ENCODE data around the gene PTCD1. TPM values are rescaled to one million over a fixed set of nuclear protein-coding genes. Genes with fewer than 3 reads are reported as not detected.
"Not testable (repeated sequence)": the region's sequence is repeated elsewhere in the genome, so short reads cannot be mapped to it uniquely, and the experiment has no call there.

PTCD1 gene
- total RNA-seq, 1 experiment from 2014 or later: 15.0 TPM

DNA sequence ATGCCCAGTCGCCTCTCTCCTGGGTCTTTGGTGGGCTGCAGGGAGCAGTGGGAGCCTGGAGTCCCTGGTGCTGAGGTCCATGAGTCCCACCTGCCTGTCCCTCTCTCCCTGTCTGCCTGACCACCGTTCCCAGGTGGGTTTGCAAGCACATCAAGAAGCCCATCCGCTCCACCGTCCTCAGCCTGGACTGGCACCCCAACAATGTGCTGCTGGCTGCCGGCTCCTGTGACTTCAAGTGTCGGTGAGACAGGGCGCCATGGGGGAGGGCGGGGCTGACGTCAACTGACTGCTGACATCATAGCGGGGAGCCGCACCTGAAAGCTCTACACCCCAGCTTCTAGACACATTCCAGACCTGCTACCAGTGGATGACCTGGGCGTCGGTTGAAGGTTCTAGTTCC is 48.8 kb downstream of the PTCD1 start:
- no peak for DNase-seq (ENCODE audit: low read depth)

DNA sequence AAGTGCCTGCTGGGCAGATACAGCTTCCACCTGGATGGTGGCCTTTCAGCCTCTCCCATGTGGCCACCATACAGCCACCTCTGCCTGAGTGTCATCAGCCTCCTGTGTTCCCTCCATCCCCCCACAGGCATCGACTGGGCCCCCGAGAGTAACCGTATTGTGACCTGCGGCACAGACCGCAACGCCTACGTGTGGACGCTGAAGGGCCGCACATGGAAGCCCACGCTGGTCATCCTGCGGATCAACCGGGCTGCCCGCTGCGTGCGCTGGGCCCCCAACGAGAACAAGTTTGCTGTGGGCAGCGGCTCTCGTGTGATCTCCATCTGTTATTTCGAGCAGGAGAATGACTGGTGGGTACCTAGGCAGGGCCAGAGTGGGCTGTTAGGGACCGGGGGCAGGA is 50.7 kb downstream of the PTCD1 start:
- DNase-seq (ENCODE audit: low read depth): no peak

DNA sequence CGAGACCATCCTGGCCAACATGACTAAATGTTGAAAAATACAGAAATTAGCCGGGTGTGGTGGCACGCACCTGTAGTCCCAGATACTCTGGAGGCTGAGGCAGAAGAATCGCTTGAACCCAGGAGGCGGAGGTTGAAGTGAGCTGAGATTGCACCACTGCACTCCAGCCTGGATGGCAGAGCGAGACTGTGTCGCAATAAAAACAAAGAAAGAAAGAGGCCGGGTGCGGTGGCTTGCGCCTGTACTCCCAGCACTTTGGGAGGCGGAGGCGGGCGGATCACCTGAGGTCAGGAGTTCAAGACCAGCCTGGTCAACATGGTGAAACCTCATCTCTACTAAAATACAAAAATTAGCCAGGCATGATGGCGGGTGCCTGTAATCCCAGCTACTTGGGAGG is 51.4 kb downstream of the PTCD1 start:
- not testable (repeated sequence) for DNase-seq (ENCODE audit: low read depth)

DNA sequence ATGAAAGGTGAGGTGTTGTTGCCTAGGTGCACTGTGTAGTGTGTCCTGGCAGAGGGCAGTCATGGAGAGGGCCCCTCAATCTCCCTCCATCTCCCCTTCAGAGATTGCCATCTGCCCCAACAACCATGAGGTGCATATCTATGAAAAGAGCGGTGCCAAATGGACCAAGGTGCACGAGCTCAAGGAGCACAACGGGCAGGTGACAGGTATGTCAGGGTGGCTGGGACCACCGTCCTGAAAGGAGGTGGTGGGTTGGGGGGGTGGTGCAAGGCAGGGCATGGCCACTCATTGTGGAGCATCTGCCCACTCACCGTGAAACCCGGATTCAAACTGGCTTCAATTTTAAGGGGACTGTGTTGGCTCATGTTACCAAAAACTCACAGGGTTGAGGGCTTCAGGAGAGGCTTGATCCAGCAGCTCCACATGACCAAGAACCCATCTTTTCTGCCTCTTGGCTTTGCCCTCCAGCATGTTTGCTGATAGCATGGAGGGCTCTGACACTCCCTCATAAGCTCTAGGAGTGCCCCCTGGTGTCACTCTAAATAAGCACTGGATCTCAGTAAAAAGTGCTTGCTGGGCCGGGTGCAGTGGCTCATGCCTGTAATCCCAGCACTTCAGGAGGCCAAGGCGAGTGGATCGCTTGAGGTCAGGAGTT is 51.9 kb downstream of the PTCD1 start:
- DNase-seq (ENCODE audit: low read depth): peak; percentile 52

DNA sequence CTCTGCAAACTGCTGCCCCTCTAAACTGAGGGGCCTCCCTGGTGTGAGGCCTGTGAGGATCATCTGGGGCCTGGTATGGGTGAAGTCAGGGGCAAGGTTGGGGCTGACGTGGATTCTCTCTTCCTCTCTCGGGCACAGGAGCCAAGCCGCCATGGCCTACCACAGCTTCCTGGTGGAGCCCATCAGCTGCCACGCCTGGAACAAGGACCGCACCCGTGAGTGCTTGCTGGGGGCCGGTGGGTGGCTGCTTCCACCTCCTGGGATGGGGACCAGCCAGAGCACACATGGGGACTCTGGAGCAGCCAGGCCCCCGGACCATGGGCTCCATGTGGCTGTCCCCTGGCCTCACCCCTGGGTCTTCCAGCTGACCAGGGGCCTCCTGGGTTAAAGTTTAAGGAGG is 53.0 kb downstream of the PTCD1 start:
- no peak for DNase-seq (ENCODE audit: low read depth)

DNA sequence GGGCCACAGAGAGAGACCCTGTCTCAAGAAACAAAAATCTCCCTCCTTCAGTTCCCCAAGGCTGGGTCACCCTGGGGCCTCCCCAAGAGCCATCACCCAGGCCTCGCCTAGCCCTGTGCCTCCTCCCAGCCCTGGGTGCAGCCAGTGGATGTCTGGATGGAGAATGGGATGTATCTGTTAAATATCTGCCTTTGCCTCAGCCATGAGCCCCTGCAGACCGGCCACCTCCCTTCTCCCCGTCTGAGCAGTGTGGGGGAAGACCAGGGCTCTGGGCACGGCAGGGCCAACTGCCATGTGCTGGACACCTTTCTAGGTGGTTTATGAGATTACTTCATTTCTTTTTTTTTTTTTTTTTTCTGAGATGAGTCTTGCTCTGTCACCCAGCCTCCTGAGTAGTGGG is 54.1 kb downstream of the PTCD1 start:
- DNase-seq (ENCODE audit: low read depth): no peak

DNA sequence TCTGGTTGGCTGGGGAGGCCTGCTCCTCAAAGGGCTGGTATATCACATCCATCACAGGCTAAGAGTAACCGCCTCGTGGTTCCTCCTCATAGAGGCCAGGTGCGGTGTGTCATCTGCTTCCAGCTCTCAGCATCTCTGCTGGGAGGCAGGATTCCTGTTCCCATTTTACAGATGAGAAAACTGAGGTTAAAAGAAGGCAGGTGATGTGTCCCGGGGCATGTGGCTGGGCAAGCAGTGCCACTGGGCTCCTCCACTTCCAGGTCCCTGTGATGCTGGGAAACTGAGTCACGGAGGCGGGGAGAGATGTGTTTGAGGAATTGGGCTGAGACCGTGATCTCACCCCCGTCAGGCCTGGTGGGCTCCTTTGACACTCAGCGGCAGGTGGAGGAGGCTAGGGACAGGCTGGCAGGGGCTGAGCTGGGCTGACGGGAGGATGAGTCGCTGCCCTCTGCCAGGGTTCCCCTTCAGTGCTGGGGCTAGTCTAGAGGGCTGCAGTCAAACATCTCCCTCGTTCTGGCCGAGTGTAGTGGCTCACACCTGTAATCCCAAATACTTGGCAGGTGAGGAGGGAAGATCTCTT is 54.7 kb downstream of the PTCD1 start:
- DNase-seq (ENCODE audit: low read depth): peak; percentile 84

DNA sequence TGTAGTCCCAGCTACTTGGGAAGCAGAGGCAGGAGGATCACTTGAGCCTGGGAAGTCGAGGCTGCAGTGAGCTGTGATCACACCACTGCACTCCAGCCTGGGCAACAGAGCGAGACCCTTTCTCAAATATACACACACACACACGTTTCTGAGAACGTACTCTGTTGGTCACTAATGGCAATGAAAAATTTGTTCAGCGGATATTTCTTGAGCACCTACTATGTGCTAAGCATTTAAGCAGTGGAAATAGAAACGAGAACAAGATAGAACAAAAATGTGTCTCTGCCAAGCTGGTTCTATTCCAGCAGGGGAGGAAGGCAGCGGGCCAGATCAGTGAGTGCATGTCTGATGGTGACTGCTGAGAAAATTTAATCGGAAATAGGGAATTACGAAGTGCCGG is 55.4 kb downstream of the PTCD1 start:
- DNase-seq (ENCODE audit: low read depth): no peak

DNA sequence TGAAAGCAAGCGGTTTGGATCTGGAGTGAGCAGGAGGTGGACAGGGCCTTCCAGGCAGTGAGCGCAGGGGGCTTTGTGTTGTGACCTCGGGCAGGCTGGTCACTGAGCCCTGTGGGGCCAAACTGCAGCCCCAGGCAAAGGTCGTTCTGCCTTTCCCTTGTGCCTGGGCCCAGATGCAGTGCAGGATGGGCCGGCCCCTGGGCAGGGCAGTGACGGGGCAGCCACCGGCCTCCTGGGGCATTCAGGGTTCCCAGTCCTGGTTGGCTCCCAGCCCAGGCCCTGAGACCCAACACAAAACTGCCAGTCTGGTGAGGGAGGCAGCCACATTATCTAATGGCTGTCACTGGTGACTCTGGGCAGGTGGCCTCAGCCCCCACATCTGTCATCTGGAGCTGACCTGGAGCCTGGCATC is 56.9 kb downstream of the PTCD1 start:
- DNase-seq (ENCODE audit: low read depth): no peak

DNA sequence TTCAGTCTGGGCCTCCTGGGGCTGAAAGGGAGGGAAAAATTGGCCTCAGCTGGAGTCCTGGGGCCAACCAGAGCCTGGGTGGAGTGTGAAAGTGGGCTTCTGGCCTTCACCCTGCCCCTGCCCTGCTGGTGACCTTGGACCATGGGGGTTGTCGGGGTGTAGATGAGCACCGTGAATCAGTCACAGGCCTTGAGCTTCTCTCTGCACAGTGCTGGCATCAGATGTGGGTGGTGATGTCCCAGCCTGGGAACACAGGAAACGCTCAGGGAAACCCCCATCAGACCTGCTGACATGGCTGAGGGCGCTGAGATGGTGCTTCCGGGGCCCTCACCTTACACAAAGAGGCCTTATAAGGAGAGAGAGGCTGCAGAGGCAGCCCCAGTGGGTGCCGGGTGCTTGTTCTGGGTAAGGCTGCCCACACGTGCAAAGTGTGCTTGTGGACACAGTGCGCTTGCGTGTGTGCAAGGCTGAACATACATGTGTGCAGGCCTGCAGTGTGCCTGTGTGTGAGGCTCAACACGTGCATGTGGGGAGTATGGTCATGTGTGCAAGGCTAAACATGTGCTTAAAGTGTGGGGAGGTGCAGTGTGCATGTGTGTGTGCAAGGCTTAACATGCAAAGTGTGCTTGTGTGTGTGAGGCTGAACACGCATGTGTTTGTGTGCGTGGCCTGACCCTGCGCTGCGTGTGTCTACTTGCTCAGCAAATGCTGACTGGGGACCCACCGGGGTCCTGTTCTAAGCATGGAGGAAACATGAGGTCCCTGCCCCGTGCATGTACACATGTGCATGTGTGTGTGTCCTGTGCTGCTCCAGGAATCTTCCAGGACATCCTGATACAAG is 57.6 kb downstream of the PTCD1 start:
- DNase-seq (ENCODE audit: low read depth): no peak

DNA sequence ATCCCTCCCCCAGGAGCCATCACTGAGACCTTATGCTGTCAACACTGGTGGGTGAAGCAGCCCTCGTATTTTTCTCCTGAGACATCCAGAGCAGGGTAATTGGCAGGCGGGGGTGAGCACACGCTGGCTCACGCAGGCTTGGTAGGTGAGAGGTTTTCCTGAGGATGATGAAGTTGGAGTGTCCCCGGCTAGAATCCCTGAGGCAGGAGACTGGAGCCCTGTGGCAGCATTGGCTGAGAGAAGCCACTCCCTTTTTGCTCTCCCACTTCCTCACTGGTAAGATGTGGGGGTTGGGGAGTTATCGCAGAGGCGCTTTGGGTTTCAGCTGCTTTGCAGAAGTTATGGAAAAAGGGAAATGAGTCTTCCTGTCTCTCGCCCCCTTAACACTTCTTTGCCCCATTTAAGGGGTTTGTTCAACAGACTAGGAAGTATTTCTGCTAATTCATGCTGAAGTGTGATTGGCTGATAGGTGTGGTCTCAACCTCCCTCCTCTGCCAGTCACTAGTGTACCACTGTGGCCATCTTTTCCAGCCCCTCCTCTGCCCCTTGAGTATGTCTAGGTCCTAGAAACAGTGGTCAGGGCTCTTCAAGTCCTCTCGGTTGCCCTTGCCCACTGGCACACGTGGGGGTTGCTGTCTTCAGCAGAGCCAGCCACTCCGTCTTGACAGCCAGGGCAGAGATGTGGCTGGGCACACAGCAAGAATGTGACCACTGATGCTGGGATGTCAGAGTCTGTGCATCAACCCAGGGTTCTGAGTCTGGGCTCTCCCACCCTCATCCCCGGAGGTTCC is 58.4 kb downstream of the PTCD1 start:
- DNase-seq (ENCODE audit: low read depth): no peak

DNA sequence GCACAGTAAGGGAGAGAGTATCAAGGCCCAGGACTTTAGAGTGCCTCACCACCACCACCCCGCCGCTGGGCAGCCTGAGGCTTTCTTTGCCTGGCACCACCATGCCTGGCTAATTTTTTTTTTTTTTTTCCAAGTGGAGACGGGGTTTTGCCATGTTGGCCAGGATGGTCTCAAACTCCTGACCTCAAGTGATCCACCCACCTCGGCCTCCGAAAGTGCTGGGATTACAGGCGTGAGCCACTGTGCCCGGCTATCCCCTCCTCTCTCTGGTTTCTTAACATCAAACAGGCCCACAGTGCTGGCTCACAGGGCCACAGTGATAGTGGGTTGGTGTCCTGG is 58.9 kb downstream of the PTCD1 start:
- not testable (repeated sequence) for DNase-seq (ENCODE audit: low read depth)

DNA sequence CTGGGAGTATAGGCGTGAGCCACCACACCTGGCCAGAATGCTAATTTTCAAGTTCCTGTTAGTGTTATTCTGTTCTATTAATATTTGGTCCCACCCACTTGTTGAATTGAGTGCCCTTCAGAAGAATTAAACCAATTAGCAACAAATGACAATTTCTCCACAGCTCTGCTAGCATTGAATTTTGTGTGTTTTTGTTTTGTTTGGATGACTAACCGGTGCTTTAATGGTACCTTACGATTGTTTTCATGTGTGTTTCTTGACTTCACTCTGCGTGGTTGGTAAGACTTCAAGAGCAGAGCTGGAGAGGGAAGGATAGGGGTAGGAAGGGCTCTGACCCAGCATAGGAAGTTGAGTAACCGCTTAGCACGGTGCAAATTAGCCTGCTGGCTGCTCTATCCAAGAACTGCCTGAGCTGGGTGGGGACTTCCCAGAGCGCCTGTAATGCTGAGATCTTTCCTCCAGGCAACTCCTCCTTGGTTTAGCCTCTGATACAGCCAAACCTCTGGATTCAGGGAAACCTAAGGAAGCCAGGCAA is 59.5 kb downstream of the PTCD1 start:
- DNase-seq (ENCODE audit: low read depth): peak; percentile 78

DNA sequence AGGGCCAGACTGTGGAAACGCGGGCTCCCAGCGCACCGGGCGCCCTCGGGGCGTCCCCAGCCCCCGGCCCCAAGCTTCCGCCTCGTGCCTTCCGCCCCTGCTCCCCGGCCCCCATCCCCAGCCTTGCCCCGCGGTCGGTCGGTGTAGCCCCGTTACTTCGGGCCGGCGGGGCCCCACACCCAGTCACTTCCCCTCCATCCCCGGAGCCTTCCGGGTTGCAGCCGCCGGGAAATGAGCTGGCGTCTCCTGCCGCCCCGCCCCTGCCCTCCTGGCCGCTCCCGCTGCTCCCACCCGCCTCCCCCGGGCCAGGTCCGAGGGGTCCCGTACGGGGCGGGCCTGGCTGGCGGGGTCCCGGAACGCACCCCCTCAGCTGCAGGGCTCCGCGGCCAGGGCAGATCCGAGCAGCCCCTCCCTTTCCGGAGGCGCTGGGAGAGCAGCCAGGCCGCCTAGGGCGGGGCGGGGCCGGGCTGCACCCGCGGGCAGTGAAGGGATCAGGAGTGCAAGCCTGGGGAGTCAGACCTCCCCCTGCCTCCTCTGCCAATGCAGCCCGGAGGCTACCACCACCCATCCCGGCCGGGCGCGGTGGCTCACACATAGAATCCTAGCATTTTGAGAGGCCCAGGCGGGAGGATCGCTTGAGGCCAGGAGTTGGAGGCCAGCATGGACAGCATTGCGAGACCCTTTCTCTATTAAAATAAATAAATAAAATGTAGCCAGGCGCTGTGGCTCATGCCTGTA is 63.4 kb downstream of the PTCD1 start:
- DNase-seq (ENCODE audit: low read depth): peak; percentile 72

DNA sequence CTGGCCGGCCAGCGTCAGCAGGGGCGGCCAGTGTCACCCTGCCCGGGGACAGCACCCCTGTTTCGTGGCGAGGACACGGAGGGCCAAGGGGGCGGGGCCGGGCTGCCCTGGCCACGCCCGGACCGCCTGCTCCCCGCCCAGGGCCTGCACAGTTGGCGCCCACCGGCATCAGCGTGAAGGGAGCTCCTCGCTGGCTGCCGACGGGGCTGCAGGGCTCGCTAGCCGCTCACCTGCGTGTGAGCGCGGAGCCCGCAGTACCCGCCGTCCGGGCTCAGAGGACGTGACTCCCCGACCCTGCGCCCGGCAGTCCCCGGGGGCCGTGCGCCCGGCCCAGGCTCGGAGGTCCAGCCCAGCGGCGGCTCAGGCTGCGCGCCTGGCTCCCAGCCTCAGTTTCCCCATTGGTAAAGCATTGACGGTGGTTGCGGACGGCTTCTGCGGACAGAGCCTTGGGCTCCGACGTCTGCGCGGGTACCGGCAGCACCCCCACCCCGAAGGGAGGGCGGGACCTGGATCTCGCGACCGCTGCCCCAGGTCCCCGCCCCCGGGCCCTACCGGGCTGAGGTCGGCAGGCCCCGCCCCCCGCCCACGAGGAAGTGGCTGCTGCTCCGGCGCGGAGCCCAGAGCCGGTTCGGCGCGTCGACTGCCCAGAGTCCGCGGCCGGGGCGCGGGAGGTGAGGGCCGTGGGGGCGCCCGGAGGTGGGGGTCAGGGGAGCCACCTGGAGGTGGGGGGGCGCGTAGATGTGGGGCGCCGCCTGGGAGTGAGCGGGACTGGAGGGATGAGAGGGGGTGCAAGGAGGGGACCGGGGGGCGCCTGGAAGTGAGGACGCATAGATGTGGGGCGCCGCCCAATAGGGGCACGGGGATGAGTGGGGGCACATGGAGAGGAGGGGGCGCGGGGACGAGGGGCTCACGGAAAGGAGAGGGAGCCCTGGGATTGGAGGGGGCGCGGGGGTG is 64.2 kb downstream of the PTCD1 start, which contains the start of gene ARPC1B:
TSS of gene ARPC1B (plus strand) at position 620 of the 954 bp plus-strand sequence. CDS start 10,985 bp downstream, outside the sequence.
- peak; percentile 70 for DNase-seq (ENCODE audit: low read depth)

DNA sequence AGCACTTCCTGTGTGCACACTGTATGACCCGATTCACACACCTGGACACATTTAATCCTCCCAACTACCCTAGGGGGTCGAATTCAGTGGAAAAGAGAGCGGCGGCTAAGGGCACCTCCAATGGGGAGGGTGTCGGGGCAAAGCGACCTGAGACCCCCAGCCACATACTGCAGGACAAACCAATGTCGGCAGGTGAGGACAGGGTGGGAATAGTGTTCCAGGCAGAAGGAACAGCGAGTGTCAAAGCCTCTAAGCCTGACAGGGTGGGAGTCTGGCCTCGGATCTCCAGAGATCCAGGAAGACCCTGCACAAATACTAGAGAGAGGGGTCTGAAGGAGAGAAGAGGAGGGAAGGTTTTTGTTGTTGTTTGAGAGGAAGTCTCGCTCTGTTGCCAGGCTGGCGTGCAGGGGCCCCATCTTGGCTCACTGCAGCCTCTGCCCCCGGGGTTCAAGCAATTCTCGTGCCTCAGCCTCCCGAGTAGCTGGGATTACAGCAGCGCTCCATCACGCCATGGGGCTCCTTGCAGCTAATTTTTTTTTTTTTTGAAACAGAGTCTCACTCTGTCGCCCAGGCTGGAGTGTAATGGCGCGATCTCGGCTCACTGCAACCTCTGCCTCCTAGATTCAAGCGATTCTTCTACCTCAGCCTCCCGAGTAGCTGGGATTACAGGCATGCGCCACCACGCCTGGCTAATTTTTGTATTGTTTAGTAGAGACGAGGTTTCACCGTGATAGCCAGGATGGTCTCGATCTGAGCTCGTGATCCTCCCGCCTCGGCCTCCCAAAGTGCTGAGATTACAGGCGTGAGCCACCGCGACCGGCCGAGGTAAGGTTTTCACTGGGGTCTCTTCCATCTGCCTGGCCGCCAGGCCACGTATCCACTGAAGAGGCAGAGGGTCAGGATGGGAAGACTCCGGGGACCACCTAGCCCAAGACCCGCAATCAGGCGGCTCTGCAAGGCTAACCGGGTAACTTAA is 65.2 kb downstream of the PTCD1 start:
- no peak for DNase-seq (ENCODE audit: low read depth)

DNA sequence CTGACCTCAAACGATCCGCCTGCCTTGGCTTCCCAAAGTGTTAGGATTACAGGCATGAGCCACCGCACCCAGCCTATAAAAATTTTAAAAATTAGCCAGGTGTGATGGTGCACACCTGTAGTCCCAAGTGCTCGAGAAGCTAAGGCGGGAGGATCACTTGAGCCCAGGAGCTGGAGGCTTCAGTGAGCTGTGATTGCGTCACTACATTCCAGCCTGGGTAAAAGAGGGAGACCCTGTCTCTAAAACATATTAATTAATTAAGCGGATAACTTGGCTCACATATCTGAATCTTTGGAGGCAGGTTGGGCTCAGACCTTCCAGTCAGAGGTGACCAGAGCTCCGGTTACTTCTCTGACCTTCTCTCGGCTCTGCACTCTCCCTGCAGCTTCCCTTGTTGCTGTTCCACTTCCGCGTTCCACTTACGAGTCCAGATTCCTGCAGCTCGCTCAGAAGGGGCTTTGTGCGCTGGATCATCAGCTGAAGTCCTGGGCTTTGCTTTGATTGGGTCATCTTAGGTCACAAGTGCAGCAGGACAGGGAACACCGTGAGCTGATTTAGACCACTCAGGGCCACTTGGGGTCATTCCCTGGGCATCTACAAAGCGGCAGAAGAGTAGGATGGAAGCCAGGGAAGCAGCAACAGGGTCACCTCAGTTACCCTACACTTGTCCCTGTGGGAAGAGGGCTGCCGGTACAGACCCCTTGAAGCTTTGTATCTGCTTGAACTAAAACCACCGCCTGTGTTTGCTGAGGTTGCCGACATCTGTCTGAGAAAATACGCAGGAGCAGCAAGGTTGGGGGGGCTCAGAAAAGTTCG is 66.1 kb downstream of the PTCD1 start:
- DNase-seq (ENCODE audit: low read depth): no peak

Data from LHCN-M2 (cell line).